Left lobe of liver (tissue), 2 donors: ENCODE measurements around the gene ZNF593OS. TPM values are rescaled to one million over a fixed set of nuclear protein-coding genes. Genes with fewer than 3 reads are reported as not detected.
A peak's percentile ranks its signal among the peaks of the same experiment; 100 is the strongest.

Experiments
- ATAC-seq: fragments of 200-7000 bp; cut with Tn5 transposase; one replicate; pipeline ENCODE4 v1.9.1; 2020; ENCODE audit warnings: mild to moderate bottlenecking, moderate library complexity
- DNase-seq: peaks from one replicate; pipeline ENCODE4 v3.0.0-alpha.2; 2020; ENCODE audit warnings: low spot score
- total RNA-seq: library from RNA; stranded (reverse); gene quantifications from one replicate; pipeline ENCODE4 v1.2.1, GENCODE V29; 2021
- donor health status: DM: no; HTN: no; CAD: no; lungs with moderate emphysema.
- donor health status: DM: no; HTN: yes; CAD: no.

ZNF593OS gene
- total RNA-seq, result not detected

DNA sequence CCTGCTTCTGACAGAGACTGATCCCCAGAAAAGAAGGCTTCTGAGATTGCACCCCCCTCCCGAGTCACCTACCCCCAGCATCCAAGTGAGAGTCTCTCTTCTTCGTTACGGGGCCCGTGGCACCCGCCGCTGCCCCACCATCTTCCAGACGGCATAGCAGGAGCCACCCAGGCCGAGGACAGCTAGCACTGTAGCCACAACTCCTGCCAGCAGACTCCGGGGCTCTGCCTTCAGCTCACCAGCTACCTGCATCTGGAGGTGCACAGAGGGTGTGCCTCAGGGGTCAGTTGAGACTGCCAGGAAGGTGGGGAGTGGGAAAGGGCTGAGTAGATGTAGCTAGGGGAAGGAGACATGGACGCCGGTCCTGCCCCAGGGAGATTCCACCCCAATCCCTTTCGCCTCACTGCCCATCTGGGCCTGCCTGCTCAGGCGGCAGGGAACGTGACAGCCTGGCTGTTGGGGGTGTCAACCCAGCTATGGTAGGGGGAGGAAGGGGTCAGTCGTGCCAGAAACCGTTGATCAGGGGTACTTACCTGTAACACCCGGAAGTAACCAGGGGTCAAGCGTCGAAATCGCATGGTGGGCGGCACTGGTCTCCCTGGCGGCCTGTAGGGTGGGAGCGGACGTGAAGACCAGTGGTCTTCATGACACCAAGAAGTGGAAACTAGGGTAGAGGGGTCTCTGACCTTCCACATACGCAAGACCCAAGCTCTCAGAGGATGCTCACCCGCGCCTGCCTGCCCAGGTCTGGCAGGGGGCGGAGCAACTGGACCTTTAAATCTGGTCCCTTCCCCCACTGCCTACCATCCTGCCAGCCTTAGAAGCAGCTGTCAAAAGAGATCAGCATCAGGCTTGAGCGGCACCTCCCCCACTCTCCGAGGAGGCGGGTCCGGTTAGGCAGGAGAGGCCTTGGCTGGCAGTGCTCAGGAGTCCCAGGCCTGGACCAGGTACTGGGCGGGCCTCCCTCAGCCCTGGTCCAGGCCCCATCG lies at the start of gene ZNF593OS:
Gene ZNF593OS (minus strand): TSS at position 749 of the 989 bp plus-strand sequence. CDS start 171 bp downstream, at position 578.
- DNase-seq (no peak), ATAC-seq (no peak)

DNA sequence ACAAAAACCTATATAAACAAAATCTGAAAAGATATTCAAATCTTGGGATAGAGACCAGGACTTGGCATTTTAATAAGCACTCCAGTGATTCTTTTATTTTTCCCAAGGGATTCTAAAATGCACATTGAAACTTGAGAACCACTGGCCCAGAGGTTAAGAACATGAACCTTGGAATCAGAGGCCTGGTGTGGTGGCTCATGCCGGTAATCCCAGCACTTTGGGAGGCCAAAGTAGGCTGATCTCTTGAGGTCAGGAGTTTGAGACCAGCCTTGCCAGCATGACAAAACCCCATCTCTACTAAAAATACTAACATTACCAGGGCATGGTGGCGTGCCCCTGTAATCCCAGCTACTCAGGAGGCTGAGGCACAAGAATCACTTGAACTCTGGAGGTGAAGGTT lies 49.5 kb upstream of the ZNF593OS start:
- no peak for DNase-seq
- no peak for ATAC-seq

DNA sequence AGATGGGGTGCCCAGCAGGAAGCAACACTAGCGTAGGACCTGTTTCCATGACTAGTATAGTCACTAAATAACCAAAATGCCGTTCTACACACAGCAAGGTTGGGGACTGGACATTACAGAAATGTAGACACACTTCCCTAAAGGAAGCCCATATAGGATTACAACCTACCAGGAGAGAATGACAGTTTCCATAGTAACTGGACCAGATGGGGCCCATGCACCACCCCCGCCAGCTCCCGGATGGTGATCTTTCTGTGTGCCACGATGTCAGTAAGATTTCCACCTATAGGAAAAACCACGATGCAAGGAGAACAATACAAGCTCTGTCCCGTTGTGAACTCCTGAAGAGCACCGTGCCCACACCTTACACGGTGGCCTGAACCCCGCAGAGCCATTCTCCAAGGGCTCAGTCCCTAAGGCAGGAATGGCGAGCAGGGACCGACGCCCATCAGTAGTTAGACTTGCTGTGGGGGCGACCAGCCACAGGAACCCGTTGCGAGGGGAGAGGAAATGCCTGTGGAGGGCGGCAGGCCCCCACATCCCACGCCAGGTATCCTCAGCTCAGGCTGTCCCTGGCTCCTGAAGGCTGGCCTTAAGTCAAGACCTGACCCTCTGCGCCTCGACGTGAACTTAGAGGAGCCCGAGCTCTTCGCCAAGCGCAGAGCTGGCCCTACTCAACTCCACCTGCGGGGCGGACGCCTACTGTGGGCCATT lies 48.7 kb upstream of the ZNF593OS start:
- no peak for DNase-seq
- no peak for ATAC-seq

DNA sequence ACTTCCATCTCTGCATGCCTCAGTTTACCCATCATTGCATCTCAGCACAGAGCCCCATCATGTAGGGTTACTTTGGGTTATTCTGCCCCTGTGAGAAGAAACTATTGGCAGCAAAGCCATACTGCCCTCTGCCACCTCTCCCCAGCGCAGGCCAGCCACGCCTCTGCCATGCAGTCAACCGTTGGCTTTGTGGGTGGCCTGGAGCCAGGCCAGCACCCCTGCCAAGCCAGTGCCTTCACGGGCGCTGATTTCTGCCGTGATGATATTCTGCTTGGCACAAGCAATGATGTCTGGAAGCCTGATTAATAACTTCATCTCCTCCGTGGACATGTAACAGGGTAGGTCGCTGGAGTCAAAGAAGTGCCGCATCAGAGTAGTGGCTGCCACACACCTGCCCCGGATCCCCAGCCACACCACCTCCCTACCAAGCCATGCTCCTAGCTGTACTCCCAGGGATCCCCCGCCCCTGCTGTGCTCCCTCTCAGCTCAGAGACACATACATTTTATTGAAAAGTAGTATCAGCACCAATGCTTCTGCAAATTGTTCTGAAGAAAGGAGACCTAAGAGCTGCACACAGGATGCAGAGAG lies 47.4 kb upstream of the ZNF593OS start:
- peak; percentile 89 for ATAC-seq
- DNase-seq, result peak; percentile 74

DNA sequence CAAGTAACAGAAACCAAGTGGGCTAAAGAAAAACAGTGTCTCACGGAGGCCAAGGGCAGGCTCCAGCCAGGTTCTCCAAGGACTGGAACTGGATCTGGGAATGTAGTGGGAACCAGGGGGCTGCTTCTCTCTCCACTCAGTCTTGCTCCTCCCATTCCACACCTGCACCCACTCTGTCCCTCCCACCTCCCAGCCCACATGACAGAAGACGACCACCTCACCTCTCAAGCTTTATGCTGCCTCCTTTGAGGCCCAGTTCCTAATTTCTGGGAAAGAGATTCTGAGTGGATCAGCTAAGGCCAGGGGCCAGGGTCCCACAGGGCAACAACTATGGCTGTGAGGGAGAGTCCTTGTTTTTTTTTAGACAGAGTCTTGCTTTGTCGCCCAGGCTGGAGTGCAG lies 43.6 kb upstream of the ZNF593OS start:
- DNase-seq, result no peak
- ATAC-seq, result no peak

DNA sequence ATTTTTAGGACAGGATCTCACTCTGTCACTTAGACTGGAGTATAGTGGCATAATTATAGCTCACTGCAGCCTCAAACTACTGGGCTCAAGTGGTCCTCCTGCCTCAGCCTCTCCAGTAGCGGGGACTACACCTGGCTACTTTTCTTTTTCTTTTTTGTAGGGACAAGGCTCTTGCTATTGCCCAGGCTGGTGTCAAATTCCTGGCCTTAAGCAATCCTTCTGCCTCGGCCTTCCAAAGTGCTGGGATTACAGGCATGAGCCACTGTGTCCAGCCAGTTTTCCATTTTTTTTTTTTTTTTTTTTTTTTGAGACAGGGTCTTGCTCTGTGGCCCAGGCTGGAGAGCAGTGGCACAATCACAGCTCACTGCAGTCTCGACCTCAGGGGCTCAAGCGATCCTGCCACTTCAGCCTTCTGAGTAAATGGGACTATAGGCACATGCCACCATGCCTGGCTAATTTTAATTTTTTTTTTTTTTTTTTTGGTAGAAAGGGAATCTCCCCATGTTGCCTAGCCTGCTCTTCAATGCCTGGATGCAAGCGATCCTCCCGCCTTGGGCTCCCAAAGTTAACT lies 41.8 kb upstream of the ZNF593OS start:
- no peak for ATAC-seq

DNA sequence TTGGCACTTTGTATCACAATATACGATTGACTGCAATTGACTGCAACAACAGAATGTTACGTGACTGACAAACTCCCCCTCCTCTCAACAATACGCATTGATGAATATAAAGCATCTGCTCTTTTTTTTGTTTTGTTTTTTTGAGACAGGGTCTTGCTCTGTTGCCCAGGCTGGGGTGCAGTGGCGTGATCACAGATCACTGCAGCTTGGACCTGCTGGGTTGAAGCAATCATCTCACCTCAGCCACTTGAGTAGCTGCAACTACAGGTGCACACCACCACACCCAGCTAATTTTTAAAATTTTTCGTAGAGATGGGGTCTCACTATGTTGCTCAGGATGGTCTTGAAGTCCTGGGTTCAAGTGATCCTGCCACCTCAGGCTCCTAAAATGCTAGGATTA lies 41.1 kb upstream of the ZNF593OS start:
- DNase-seq (no peak), ATAC-seq (no peak)

More for the DNA sequence above, 41.8 kb upstream of the ZNF593OS start:
- no peak for DNase-seq

DNA sequence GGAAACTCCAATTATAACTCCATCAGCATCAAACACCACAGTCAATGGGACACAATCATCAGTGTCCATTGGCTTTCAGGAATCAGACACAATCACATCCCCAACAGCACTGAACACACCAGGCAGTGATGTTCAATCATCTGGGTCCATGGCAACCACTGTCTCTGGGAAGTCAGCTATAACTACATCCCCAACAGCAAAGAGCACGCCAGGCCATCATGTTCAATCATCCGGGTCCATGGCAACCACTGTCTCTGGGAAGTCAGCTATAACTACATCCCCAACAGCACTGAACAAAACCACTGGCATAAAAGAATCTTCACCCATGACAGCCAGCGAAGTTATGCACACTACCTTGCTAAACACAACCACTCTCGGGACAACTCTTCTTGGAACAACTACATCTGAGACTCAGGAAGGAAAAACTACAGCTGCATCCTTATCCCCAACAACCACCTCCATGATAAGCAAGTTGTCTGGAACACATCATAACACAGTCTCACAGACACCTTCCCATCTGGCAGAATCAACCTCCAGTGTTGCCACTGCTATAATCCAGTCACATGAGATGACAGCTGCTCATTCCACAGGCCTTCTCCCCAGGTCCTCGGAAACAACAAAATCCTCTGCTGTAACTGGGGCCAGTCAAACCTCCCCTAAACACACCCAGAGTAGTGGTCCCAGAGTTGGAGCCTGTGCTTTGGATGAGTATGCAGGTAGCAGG lies 38.7 kb upstream of the ZNF593OS start:
- ATAC-seq (no peak), DNase-seq (no peak)

DNA sequence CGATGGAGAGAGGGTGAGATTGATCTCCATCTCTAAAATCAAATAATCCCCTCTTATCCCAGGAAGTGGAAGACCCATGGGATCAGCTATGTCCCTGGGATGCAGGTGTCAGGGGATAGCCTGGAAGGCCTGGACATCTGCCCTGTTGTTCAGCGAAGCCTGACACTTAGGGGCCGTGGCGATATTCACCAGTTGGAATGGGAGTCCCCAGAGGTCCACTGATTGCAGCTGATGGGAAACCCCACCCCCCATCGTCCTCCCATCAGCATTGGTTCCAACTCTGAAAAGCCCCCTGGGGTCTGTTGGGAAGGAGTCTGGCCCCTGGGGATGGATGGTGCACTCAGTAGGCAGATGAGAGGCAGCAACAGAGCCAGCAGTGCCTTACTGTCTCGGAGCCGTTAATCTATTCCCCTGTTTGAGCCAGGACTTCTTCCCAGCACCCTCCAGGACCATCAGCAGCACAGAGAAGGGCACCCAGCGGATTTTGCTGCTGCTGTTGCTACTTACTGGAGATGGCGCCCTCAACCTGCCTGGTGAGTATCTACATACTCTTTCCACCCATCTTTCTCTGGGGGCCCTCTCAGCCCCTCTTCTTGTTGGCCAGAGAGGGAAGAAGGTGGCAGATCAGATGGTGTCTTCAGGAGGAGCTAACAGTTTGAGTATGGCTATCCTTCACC lies 32.1 kb upstream of the ZNF593OS start:
- no peak for ATAC-seq
- no peak for DNase-seq

DNA sequence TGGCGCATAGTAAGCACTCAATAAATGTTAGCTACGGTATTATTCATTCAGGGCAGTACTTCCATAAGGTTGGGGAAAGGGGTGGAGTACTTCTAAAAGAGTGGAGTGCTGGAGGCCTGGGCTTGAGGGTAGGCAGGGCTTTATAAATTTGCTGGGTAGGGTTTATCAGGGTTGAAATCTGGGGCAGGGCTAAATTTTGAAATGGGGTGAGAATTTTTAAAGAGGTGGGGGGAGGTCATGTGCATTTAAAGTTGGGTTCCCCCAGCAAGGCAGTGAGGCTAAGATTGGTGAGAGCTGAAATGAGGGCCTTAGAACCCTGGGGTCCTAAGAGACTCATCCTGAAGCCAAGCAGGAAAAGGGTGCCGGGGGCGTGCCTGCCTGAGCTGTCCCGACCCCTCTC lies 28.8 kb upstream of the ZNF593OS start:
- DNase-seq (no peak), ATAC-seq (no peak)

DNA sequence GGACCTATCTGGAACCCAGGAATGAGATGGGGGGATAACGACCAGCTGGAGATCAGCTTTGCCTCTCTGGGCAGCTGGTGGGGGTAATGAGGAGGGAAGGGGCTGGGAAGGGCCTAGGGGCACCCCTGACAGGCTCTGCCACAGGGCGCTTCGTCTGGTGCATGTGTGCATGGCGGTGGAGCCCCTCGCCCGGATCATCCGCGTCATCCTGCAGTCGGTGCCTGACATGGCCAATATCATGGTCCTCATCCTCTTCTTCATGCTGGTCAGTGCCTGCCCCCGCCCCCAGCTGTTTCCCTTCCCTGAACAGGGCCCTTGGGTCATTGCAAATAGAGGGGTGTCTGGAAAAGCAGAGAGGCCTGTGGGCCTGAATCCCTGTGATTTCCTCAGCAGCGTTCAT lies 26.2 kb upstream of the ZNF593OS start:
- DNase-seq, result no peak
- no peak for ATAC-seq

DNA sequence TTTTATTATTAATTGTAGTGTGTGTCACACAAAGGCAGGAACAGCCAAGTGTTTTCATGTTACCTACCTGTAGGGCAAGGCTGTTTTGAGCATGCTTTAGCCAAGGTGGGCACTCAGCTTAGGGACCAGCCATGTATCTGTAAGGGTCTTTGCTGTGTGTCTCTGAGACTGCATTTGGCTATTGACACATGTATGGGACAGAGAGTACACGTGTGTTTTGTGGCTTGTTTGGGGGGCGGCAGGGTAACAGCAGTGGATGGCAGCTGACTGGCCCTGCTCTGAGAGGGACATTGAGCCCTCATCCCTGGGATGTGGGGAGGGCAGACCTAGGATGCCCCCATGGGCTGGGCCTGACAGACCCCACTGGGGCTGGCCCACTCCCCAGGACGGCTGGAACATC lies 25.7 kb upstream of the ZNF593OS start:
- no peak for DNase-seq
- no peak for ATAC-seq

DNA sequence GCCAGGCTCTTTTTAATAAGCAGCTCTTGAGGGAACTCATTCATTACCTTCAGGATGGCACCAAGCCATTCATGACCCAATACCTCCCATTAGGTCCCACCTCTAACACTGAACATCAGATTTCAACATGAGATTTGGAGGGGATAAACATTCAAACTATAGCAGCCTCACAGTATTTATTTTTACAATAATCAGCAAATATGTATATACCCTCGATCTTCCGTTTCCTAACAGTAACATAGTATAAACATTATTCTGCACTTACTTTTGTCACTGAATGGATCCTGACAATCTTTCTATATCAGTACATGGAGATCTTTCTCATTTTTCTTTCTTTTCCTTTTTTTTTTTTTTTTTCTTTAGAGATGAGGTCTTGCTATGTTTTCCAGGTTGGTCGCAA lies 24.2 kb upstream of the ZNF593OS start:
- DNase-seq (no peak), ATAC-seq (no peak)

DNA sequence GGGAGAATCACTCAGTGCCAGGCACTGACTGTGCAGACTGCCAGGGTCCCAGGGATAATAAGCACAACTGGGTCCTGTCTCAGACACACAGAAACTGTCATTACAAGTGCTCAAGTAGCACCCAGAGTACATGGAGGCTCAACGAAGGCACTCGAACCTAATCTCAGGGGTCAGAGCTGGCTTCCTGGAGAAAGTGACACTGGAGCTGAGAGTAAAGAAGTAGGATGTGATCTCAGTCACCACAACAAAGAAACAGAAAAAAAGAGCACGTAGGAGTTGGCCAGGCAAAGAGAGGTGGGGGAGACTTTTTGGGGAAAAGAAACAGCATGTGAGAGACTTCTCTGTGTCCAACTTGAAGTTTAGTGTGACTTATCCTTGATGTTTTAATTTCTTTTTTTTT lies 20.1 kb upstream of the ZNF593OS start:
- DNase-seq, result no peak
- no peak for ATAC-seq

DNA sequence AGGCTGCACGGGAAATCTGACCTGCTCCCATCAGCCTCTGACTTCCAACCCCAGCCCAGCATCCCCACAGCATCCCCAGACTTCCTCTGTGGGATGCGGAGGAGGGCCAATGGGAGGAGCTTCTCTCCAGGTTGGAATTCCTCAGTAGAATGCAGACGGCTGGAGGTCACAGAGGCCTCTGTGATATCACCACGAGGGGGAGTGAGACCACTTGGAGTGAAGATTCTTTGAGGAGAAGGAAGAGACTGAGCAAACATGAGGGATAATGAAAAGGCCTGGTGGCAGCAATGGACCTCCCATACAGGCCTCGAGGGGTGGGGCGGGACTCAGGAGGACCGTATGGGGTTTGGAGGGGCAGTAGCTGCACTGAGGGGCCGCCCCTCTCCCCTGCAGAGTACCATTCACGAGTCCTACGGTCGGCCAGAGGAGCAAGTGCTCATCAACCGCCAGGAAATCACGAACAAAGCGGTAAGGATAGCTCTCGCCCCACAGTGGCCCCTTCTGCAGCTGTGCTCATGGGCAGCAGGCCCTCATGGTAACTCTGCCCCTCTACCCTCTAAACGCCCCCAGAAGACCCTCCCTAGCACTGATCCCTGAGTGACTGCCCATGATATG lies 18.8 kb upstream of the ZNF593OS start, which contains the start of gene CATSPER4:
Gene CATSPER4 (plus strand): TSS at position 230 of the 615 bp plus-strand sequence. CDS start 26 bp downstream, at position 256.
- DNase-seq (no peak), ATAC-seq (no peak)

DNA sequence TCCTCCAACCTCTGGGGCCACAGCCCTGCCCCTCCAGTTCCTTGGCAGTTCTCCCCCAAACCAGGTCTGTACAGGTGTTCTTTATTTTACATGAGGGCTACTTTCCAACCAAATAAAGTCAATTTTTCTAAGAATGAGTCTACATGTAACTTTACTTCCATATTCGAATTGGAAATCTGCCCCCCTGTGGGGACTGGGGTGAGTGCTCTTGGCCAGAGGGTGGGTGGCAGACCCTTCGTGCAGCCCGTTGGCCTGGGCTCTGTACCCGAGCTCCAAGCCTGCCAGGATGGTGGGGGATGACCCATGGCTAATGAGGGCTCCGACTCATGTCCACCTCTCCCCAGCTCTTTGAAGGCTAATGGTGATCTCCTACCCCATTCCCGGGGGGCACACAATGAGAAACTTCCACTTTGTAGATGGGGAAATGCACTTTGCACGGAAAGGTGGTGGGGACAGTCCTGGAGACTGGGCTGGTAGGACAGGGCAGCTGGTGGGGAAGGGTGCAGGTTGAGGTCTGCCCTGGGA lies 18.2 kb upstream of the ZNF593OS start:
- ATAC-seq (no peak), DNase-seq (no peak)

DNA sequence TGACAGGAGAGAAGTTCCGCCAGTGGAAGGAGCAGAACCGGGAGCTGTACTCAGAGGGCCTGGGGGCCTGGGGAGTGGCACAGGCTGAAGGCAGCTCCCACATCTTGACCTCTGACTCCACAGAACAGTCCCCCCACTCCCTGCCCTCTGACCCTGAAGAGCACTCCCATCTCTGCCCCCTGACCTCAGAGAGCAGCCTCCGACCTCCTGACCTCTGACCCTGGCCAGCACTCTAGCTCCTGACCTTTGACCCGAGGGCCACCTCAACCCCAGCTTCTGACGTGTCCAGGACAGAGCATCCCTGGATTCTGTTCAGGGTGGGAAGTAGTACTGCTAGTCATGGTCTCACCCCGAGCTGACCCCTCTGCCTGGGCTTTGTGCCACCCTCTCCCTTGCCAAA lies 17.7 kb upstream of the ZNF593OS start:
- DNase-seq (no peak), ATAC-seq (no peak)

DNA sequence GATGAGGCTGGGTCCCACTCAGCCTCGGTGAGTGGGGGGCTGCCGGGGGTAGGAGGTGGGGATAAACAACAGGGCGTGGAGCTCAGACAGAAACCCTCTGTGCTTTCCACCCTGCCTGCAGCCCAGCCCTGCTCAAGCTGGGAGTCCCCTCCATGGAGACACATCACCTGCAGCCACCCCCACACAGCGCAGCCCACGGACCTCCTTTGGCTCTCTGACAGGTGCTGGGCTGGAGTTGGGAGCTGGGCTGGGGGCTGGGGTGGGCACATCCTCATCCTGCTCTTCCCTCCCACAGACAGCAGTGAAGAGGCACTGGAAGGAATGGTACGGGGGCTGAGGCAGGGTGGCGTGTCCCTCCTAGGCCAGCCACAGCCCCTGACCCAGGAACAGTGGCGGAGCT lies 16.8 kb upstream of the ZNF593OS start:
- no peak for ATAC-seq
- DNase-seq, result no peak

DNA sequence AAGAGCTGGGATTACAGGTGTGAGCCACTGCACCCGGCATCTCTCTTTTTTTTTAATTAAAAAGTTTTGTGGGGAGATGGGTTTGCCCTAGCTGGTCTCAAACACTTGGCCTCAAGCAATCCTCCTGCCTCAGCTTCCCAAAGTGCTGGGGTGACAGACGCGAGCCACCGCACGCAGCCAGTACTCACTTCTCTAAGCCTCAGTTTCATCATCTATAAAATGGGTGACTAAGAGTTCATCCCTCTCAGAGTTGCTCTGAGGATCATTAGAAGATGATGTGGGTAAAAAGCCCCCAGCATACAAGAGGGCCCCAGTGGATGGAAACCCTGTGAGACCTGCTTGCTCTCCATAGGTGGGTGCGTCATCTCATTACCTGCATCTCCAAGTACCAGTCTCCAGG lies 16.2 kb upstream of the ZNF593OS start:
- ATAC-seq (no peak), DNase-seq (no peak)
